ENCODE data around the gene NAT14. TPM values are rescaled to one million over a fixed set of nuclear protein-coding genes. Genes with fewer than 3 reads are reported as not detected.

The NAT14 gene
- total RNA-seq, 1 experiment from 2014 or later = 17.5 TPM

DNA sequence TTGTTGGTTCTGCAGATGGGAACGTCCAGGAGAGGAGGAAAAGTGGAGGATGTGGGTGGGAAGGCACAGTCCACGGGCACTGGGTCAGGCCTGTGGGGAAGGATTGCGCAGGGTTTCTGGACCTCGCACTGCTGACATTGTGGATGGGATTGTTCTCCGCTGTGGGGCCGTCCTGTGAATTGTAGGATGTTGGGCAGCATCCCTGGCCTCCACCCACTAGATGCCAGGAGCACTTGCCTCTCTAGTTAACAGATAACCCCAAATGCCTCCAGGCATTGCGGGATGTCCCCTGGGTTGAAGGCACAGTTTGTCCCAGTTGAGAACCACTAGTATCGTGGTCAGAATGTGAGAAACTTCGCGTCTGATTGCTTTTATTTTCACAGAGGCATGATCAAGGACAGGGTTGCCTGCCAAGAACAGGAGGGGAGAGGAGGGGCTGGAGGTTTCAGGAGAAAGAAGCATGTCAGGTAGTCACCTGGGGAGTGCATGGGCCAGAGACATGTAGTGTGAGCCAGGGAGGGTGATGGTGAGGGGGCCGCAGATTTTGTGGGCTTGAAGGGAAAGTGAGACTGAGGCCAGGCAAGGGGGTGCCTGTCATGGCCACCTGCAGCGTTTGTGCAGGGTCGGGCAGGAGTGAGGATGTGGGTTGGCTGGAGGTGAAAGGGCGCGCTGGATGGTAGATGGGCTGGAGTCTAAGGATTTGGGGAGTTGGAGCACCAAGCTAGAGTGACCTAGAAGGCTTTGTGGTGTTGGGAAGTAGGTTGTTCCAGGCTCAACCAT lies 5.3 kb upstream of the NAT14 start:
- no peak for TF ChIP-seq EZH2 (IDR thresholded peaks at IDR 0.05; ENCODE audit: low read length, unreplicated experiment)
- TF ChIP-seq EZH2phosphoT487 (IDR thresholded peaks at IDR 0.05; ENCODE audit: borderline replicate concordance, low read length) = no peak
- TF ChIP-seq, protein P1, sequence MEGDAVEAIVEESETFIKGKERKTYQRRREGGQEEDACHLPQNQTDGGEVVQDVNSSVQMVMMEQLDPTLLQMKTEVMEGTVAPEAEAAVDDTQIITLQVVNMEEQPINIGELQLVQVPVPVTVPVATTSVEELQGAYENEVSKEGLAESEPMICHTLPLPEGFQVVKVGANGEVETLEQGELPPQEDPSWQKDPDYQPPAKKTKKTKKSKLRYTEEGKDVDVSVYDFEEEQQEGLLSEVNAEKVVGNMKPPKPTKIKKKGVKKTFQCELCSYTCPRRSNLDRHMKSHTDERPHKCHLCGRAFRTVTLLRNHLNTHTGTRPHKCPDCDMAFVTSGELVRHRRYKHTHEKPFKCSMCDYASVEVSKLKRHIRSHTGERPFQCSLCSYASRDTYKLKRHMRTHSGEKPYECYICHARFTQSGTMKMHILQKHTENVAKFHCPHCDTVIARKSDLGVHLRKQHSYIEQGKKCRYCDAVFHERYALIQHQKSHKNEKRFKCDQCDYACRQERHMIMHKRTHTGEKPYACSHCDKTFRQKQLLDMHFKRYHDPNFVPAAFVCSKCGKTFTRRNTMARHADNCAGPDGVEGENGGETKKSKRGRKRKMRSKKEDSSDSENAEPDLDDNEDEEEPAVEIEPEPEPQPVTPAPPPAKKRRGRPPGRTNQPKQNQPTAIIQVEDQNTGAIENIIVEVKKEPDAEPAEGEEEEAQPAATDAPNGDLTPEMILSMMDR (conservative IDR thresholded peaks at IDR 0.05; ENCODE audit: low read depth, low read length) = no peak
- no peaks in the 10 kb centered on the region for H3K9me3 ChIP-seq (ENCODE audit: low read length)
- no peak overlapping the region for H3K4me2 ChIP-seq (ENCODE audit: low read length)
- BruUV-seq (replicated peaks) = no TSS peak
- H3K9ac ChIP-seq (ENCODE audit: low read length) = no peak overlapping the region
- H3K4me3 ChIP-seq (ENCODE audit: low read length) = no peak overlapping the region
- intact Hi-C loops (cut with micrococcal nuclease) = no loop called here
- no peaks in the 10 kb centered on the region for H3K9me2 ChIP-seq (replicated peaks; ENCODE audit: low read length)
- no peaks in the 10 kb centered on the region for H3K36me3 ChIP-seq (ENCODE audit: low read depth, low read length)
- peaks cover 18% of the 10 kb centered on the region for H3K4me1 ChIP-seq (ENCODE audit: insufficient read depth, low read length)
- ATAC-seq = no peak
- no peak overlapping the region for H3K27ac ChIP-seq (ENCODE audit: low read length)
- H2AFZ ChIP-seq (ENCODE audit: low read length) = no peak overlapping the region
- ChIA-PET CTCF (no interaction called here), POLR2A (ENCODE audit: unreplicated experiment) (interaction anchor here (0.7 kb wide), 1 partner anchor 40 kb away, joined by 3 read pairs; no protein-coding TSS in a partner anchor)
- H3K27me3 ChIP-seq (ENCODE audit: low read length) = no peaks in the 10 kb centered on the region
- no peaks in the 10 kb centered on the region for H4K20me1 ChIP-seq (ENCODE audit: low read length)
- no peak for DNase-seq
- H3F3A ChIP-seq (ENCODE audit: low read length, unreplicated experiment) = no peaks in the 10 kb centered on the region
- peaks cover 25% of the 10 kb centered on the region for H3K79me2 ChIP-seq (ENCODE audit: low read length)

DNA sequence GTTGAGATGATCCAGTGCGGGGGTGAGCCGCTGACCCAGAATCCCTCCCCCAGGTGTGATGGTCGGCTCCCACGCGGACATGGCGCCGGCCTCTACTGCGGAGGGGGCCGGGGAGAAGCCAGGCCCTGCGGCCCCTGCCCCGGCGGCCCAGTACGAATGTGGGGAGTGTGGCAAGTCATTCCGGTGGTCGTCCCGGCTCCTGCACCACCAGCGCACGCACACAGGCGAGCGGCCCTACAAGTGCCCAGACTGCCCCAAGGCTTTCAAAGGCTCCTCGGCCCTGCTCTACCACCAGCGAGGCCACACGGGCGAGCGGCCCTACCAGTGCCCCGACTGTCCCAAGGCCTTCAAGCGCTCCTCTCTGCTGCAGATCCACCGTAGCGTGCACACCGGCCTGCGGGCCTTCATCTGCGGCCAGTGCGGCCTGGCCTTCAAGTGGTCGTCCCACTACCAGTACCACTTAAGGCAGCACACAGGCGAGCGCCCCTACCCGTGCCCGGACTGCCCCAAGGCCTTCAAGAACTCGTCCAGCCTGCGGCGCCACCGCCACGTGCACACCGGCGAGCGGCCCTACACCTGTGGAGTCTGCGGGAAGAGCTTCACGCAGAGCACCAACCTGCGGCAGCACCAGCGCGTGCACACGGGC lies 3.7 kb upstream of the NAT14 start:
- no TSS peak for BruUV-seq (replicated peaks)

More for the DNA sequence above, 3.7 kb upstream of the NAT14 start:
- ChIA-PET POLR2A (ENCODE audit: unreplicated experiment) (no interaction called here), CTCF (no interaction called here)
- TF ChIP-seq, protein P1 (conservative IDR thresholded peaks at IDR 0.05; ENCODE audit: low read depth, low read length) = no peak
- TF ChIP-seq EZH2phosphoT487 (IDR thresholded peaks at IDR 0.05; ENCODE audit: borderline replicate concordance, low read length) (no peak), EZH2 (IDR thresholded peaks at IDR 0.05; ENCODE audit: low read length, unreplicated experiment) (no peak)
- Histone ChIP-seq H3K27me3 (ENCODE audit: low read length) (no peaks in the 10 kb centered on the region), H3F3A (ENCODE audit: low read length, unreplicated experiment) (no peaks in the 10 kb centered on the region), H3K9me2 (replicated peaks; ENCODE audit: low read length) (no peaks in the 10 kb centered on the region), H3K36me3 (ENCODE audit: low read depth, low read length) (no peaks in the 10 kb centered on the region), H3K4me1 (ENCODE audit: insufficient read depth, low read length) (peaks cover 18% of the 10 kb centered on the region), H2AFZ (ENCODE audit: low read length) (no peak overlapping the region), H3K27ac (ENCODE audit: low read length) (no peak overlapping the region), H3K4me2 (ENCODE audit: low read length) (no peak overlapping the region), H3K9ac (ENCODE audit: low read length) (no peak overlapping the region), H3K4me3 (ENCODE audit: low read length) (no peak overlapping the region), H4K20me1 (ENCODE audit: low read length) (no peaks in the 10 kb centered on the region), H3K79me2 (ENCODE audit: low read length) (peaks cover 25% of the 10 kb centered on the region), H3K9me3 (ENCODE audit: low read length) (no peaks in the 10 kb centered on the region)
- ATAC-seq = no peak
- intact Hi-C loops (cut with micrococcal nuclease) = no loop called here
- no peak for DNase-seq

All from PC-3 (cell line).